Suppressor macrophage treated with lipopolysaccharide for 4 hours (primary cell): ENCODE data around the gene ACTR1B.
A peak's percentile ranks its signal among the peaks of the same experiment; 100 is the strongest.
"Not testable (repeated sequence)": the region's sequence is repeated elsewhere in the genome, so short reads cannot be mapped to it uniquely, and the experiment has no call there.

Experiments
- DNase-seq: peaks from one replicate; pipeline ENCODE4 v3.0.0-alpha.2; 2020

The ACTR1B gene

GRCh38 chr2:97657986-97658690 lies 5.7 kb downstream of the ACTR1B start:
- no peak for DNase-seq

- DNase-seq: no peak
Observed at GRCh38 chr2:97656905-97657587, 6.8 kb downstream of the ACTR1B start.

DNA sequence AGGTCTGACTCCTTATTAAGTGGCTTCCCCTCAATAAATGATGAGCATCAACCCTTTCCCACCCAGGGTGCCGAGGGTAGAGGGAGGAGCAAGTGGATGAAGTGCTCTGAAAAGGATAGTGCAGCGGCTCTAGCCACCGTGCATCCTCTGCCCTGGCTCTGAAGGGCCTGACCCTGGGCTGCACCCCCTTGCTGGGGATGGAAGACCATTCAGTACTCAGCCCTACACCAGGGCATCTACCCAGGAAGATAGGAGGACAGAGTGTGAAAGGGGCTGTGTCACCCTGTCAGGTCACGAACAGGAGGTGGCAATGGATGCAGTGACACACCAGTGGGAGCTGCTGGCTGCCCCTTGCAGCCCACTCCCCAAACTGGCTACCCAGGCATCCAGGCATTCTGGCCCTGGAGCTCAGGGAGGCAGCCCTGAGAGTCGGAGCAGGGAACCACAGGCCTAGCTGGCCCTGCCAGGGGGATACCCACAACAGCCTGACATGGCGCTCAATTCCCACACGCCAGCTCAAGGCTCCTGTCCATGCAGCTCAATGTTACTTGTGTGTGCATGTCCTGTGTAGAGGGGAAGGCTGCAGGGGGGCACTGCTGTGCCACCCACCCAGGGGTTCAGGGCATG lies 7.6 kb downstream of the ACTR1B start:
- DNase-seq: no peak

- no peak for DNase-seq
Observed at GRCh38 chr2:97654791-97655190, 9.1 kb downstream of the ACTR1B start.

- no peak for DNase-seq
Observed at GRCh38 chr2:97654309-97654708, 9.5 kb downstream of the ACTR1B start.

DNA sequence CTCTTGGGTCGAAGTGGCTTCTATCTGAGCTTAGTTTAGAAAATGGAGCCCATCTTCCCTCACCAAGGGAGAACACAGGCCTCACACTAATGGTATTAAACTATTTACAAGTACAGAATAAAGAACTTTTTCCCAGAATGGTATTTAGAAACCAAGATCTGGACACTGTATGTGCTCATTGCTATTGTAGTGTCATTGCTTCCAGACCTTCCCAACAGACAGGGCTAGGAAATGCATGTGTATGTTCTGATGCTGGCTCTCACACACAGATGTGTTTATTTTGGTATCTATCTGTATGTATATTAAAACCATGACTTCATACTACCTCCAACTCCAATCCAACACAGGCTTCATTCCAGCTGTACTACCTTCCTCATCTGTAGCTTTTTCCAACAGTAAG lies 10.0 kb downstream of the ACTR1B start:
- no peak for DNase-seq

DNA sequence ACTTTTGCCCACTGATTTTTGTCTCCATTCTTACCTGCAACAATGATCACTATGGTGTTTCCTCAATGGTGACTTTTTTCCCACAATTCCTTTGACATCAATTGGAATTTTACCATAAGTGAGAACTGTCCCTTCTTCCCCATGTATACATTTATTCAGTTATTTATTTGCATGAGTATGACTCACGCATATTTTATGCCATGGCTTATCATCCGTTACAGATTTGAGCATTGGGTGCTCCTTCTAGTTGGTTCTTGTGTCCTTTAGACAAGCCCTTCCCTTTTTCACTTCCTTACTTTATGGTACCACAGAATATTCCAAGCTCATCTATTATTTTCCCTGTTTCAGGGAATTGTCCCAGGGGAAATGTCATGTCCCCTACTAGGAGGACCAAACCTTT lies 10.4 kb downstream of the ACTR1B start:
- peak; percentile 42 for DNase-seq

DNA sequence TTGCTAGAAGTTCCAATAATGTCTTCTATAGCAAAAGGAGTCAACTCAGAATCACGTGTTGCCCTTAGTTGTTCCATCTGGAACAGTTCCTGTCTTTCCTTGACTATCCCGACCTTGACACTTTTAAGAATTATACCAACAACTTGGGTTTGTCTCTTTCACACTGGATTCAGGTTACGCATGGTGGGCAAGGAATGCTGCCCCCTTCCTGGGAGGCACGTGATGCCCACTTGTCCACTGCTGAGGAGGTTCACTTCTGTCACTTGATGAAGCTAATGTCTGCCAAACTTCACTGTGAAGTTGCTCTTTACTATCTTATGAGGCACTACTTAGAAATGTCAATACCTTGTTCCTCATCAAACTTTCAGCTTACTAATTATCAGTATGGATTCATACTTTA lies 12.7 kb downstream of the ACTR1B start:
- no peak for DNase-seq

DNA sequence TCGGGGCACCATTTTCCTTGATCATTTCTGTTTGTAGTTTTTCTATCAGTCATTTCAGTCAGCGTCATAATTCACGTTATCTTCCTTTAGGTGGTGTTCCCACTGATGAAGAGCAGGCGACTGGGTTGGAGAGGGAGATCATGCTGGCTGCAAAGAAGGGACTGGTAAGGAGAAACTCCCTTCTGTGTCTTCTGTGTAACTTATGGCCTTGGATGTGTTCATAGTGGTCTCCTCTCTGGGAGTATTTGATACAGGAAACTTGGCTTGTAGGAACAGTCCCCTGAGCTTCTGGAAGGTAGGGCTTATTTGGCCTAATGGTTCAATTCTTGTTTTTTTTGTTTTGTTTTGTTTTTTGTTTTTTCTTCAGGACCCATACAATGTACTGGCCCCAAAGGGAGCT lies 16.9 kb downstream of the ACTR1B start:
- DNase-seq: no peak

DNA sequence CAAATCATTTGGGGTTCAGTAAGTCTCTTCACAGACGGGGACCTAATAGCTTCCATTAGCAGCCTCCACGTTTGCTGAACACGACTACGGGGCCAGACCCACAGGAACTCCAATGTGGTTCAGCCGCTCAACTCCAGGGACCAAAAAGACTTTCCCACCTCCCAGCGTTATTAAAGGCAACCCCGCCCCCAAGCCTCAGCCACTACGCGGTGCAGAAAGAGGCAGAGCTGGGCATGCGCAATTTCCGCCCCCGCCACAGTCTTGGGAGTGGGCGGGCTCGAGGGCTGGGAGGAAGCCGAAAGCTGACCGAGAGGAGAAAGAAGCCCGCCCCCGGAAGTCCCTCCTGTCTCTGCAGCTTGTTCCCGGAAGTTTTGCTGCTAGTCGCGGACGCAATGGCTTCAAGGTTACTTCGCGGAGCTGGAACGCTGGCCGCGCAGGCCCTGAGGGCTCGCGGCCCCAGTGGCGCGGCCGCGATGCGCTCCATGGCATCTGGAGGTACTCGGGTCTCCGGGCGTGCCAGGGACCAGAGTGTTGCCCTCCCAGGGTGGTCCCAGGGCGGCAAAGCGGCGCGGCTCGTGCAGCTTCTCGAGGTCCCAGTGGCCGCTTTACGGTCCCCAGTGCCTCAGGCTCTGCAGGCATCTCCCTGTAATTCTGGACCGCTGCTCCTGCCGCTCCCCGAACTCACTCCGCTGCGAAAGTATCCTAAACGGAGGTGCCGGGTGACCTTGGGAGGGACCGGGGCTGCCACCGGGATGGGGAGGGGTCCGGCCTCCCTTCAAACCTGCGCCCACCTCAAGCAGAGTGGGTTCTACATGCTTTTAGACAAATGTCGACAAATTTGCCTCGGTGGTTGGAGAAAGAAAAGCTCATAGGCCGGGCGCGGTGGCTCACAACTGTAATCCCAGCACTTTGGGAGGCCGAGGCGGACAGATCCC lies 17.9 kb downstream of the ACTR1B start, which contains the start of gene COX5B:
Gene COX5B (plus strand): TSS at position 368 of the 935 bp plus-strand sequence. CDS start 25 bp downstream, at position 393.
- peak; percentile 99 for DNase-seq

DNA sequence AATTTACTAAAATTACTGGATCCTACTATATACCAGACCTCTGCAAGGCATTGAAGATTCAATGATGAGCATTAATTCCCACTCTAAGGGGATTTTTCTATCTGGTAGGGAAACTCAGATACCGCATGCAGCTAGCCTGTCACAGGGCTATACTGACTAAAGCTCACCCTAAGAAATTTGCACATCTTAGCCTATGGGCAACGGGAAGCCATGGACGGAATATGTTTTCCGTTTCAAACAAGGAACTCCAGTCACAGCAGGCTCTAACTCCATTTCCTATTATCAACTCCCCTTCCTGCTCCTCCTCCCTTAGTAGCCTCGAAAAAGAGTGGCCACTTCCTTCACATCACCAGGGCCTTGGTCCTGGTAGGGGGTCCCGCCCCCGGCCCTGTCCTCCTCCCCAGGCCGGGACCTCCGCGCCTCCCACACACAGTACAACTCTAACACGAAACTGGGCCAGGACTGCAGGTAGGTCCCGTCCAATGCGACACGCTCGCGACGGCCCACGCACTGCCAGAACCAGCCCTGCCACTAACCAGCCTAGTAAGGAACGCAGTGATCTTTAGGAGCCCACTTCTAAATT lies 18.6 kb downstream of the ACTR1B start:
- peak; percentile 51 for DNase-seq

- no peak for DNase-seq
Observed at GRCh38 chr2:97644023-97644717, 19.7 kb downstream of the ACTR1B start.

DNA sequence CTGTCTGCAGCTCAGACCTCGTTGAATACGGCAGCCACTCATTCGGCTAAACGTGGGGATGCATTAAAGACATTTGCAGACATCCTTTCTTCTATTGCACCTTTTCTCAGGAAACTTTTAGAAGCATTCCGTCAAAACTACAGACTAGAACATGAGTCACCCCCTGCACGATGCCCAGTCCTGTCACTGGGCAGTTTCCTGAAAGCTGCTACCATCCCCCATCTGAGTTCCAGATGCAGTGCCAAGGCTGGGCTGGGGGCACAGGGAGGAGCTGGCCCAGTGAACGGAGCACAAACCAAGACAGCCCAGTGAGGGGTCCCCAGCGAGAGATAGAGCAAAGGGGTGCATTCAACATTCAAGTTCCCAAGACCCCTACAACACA lies 37.8 kb downstream of the ACTR1B start:
- DNase-seq: not testable (repeated sequence)

GRCh38 chr2:97625354-97626048 lies 38.3 kb downstream of the ACTR1B start:
- not testable (repeated sequence) for DNase-seq

DNA sequence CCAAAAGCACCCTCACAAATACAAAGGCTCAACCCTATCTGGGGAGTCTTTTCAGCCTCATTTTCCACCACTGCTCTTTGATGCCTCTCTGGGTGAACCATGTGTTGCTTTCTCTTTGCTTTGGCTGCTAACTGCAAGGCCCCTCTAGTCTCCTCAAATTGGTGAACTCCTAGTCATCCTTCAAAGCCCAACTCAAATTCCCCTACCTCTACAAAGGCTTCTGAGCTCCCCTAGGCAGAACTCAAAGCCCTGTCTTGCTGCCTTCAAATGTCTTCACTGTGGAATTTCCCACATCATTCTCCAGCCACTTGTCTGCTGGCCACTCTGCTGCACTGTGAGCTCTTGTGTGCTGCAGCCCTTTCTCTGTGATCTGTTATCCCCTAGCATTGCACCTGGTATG lies 40.9 kb downstream of the ACTR1B start:
- DNase-seq: not testable (repeated sequence)

DNA sequence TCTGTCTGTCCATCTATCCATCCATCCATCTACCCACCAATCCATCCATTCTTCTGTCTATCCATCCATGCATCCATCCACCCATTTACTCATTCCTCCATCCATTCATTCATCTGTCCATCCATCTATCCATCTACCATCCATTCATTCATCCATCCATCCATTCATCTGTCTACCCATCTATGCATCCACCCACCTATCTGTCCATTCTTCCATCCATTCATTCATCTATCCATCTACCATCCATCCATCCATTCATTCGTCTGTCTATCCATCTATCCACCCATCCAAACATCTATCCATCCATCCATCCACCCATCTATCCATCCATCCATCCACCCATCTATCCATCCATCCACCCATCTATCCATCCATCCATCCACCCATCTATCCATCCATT lies 43.4 kb downstream of the ACTR1B start:
- DNase-seq: not testable (repeated sequence)

DNA sequence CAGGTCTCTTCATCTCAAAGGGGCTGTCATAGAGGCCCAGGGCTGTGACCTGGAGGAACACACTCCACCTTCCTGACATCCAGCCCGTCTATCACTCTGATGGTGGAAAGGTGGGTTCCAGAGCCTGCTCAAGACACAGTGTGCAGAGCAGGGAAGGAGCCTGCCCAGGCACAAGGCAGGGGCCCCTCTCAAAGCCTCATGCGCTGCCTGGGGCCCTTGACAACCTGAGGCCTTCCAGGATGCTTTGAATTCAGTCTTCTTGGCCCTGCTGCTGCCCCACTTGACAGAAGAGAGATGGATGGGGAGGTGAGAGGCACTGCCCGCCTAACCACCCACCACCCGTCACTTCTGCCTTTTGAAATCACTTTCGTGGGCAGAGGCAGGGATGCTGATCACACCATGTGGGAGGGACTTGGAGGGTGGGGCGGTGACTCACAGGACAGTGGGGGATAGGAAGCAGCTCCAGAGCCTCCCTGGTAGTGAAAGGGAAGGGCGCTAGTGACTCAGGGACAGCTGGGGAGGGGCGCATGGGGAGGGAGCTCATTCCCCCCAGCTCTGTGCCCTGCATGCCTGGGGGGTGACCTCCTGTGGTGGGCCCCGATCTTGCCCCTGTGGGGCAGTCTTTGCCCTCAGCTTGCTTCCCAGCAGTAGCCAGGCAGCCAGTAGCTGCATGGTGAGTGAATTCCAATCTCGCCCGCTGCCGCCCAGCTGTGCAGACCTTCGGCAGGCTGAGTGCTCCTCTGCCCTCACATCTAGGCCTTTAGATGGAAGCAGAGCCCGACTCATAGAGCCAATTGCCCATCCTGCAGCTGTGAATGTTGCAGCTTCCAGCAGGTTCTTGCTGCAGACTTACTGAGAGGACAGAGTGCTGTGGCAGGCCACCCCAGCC lies 44.7 kb downstream of the ACTR1B start:
- peak; percentile 17 for DNase-seq

GRCh38 chr2:97617911-97618310 lies 45.9 kb downstream of the ACTR1B start:
- peak; percentile 14 for DNase-seq

- not testable (repeated sequence) for DNase-seq
Observed at GRCh38 chr2:97615746-97616145, 48.1 kb downstream of the ACTR1B start.

GRCh38 chr2:97611895-97612294 lies 51.9 kb downstream of the ACTR1B start:
- not testable (repeated sequence) for DNase-seq
